Measurements from ENCODE around the gene ADAMTS10.
"Not testable (repeated sequence)": the region's sequence is repeated elsewhere in the genome, so short reads cannot be mapped to it uniquely, and the experiment has no call there.

The ADAMTS10 gene

GRCh38 chr19:8638078-8638619 lies 27.6 kb upstream of the ADAMTS10 start:
- H3K4me3 ChIP-seq (ENCODE audit: low read depth, low read length) = no peak overlapping the region
- no peak for DNase-seq (ENCODE audit: low read depth)

DNA sequence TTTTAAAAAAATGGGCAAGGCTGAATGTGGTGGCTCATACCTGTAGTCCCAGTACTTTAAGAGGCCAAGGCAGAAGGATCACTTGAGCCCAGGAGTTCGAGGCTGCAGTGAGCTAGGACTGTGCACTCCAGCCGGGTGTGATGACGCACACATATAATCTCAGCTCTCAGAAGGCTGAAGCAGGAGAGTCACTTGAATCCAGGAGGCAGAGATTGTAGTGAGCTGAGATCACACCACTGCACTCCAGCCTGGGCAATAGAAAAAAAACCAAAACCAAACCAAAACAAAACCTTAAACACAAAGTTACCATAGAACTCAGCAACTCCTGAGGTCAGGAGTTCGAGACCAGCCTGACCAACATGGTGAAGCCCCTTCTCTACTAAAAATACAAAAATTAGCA lies 26.6 kb upstream of the ADAMTS10 start:
- DNase-seq (ENCODE audit: low read depth); H3K4me3 ChIP-seq (ENCODE audit: low read depth, low read length): not testable (repeated sequence)

More at GRCh38 chr19:8638078-8638619, 27.6 kb upstream of the ADAMTS10 start:
- TF ChIP-seq CTCF (IDR thresholded peaks at IDR 0.05; ENCODE audit: control insufficient read depth, extremely low read depth, insufficient read depth) = no peak

GRCh38 chr19:8635422-8635821 lies 24.9 kb upstream of the ADAMTS10 start:
- TF ChIP-seq CTCF (IDR thresholded peaks at IDR 0.05; ENCODE audit: control insufficient read depth, extremely low read depth, insufficient read depth) = no peak
- no peak overlapping the region for H3K4me3 ChIP-seq (ENCODE audit: low read depth, low read length)
- DNase-seq (ENCODE audit: low read depth) = no peak

GRCh38 chr19:8631425-8631819 lies 20.9 kb upstream of the ADAMTS10 start:
- no peak for DNase-seq (ENCODE audit: low read depth)
- no peak for TF ChIP-seq CTCF (IDR thresholded peaks at IDR 0.05; ENCODE audit: control insufficient read depth, extremely low read depth, insufficient read depth)
- no peak overlapping the region for H3K4me3 ChIP-seq (ENCODE audit: low read depth, low read length)

DNA sequence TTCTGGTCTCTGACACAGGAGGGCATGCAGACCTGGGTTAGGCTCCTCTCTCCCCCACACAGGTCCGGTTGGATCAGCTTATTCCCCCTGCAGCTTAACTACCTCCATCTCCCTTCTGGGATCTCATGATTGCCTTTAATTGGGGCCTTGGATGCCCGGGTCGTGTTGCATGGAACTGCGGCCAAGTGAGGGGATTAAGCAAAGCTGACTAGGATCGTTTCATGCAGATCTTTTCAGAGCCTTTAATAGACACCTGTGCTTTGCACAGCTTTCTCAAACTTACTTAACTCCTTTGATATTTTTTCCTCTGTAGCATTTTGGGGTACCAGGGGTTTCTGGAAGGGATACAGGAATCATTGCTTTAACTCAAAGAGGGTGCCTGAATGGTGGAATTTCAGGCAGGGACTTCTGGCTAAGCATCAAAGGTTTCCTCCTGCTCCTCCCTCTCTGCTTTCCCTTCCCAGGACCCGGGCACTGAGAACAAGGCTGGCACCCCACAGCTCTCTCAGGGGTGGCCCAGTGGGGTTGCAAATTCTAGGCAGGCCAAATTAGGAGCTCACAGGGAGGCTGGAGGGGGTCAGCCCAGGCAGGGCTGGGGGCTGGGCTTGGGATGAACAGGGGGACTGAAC lies 20.4 kb upstream of the ADAMTS10 start:
- no peak for TF ChIP-seq CTCF (IDR thresholded peaks at IDR 0.05; ENCODE audit: control insufficient read depth, extremely low read depth, insufficient read depth)
- no peak overlapping the region for H3K4me3 ChIP-seq (ENCODE audit: low read depth, low read length)
- no peak for DNase-seq (ENCODE audit: low read depth)

GRCh38 chr19:8629996-8630683 lies 19.6 kb upstream of the ADAMTS10 start, which contains the start of gene NFILZ:
Gene NFILZ, plus strand, starts transcription at chr19:8630633. Its CDS starts 46,133 bp downstream, at chr19:8676766.
- no peak for DNase-seq (ENCODE audit: low read depth)
- H3K4me3 ChIP-seq (ENCODE audit: low read depth, low read length) = no peak within 1 kb of the TSS
- TF ChIP-seq CTCF (IDR thresholded peaks at IDR 0.05; ENCODE audit: control insufficient read depth, extremely low read depth, insufficient read depth) = no peak

DNA sequence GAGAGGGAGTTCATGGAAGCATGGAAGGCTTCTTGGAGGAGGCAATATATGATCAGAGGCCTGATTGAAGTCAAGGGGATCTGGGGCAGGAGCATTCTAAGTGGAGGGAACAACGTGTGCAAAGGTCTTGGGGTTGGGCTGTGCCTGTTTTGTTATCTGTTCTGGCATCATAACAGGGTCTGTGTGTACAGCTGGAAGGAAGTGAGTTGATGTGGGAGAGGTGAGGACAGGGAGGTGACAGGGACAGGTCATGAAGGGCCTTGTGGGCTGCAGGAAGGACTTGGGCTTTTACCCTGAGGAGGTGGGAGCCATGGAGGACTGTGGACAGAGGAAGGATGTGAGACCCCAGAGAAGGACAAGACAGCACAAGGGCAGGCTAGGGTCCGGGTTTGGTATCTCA lies 18.7 kb upstream of the ADAMTS10 start:
- H3K4me3 ChIP-seq (ENCODE audit: low read depth, low read length) = no peak overlapping the region
- DNase-seq (ENCODE audit: low read depth) = no peak
- TF ChIP-seq CTCF (IDR thresholded peaks at IDR 0.05; ENCODE audit: control insufficient read depth, extremely low read depth, insufficient read depth) = no peak

Measured in LNCaP clone FGC (cell line).